ENCODE data around the gene FRK.
"Not testable (repeated sequence)": the region's sequence is repeated elsewhere in the genome, so short reads cannot be mapped to it uniquely, and the experiment has no call there.

The FRK gene

DNA sequence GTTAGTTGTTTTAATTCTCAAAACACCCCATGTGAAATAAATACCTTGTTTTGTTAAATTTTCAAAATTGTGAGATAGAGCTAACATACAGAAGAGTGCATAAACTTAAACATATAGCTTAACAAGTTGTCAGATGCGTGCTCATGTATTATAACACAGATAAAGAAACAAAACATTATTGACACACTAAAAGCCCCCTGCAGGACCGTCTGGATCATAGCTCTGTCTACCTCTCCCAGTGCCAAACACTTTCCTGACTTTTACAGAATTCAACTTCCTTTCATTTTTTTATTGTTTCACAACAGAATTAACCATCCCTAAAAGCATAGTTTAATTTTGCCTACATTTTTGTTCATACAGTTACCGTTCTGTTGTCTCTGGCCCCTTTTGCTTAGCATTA, 17.8 kb upstream of the FRK start:
- no peak for DNase-seq (ENCODE audit: low read depth in 2 of 2, low spot score in 1 of 2)

DNA sequence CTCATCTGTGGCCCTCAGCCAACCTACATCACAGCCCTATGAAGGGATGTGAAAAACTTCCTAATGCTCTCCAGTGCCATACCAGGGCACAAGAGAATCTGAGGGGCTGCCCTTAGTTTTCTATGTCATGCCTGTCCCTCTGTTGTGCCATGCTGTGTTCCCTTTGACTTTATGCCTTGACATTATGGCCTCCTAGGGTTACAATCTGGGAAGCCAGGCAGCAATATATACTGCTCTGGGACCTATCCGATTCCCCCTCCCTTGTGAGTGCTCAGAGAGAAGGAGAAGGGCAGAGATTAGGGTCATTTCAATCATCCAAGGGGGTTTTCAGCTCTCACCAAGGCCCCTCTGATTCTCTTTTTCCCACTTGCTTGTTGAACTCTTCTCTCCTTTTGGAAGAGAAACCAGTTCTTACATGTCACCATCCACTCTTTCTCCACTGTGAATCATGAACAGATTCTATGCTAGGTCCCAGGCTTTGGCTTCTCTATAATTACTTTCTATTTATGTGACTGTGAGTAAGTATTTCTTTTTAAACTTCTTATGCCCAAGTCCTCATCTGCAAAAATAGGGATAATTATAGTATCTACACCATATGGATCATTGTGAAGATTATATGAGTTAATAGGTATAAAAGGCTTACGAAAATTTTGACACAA, 14.2 kb upstream of the FRK start:
- DNase-seq (ENCODE audit: low read depth in 2 of 2, low spot score in 1 of 2), result no peak

DNA sequence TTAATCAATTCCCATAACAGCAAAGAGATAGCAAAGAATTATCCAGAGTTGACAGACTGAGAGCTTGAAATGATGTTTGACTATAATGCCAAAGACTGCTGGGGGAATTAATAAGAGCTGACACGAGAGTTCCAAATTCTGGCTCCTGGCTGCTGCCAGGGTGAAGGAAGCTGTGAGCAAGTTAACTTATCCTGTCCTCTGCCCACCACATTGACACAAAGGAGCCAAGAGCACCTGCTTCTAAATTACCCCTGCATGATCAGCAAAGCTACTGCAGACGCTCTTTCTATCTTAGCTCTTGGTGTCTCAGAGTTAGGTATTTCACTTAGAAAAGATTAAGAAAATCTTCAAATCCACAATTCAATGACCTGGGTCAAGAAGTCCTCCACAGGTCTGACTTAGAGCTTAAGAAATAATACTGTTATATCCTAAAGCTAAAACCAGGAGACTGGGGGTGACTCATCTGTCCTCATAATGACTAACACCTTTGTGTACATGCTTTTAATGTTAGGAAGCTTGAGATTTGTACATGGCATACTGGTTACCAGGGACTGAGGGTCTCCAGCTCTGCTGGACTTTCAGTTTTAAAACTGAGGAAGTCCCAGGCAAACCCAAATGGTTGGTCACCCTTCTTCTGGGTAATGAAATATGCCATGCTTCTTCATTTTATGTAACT, 13.2 kb upstream of the FRK start:
- DNase-seq (ENCODE audit: low read depth in 2 of 2, low spot score in 1 of 2), result no peak

DNA sequence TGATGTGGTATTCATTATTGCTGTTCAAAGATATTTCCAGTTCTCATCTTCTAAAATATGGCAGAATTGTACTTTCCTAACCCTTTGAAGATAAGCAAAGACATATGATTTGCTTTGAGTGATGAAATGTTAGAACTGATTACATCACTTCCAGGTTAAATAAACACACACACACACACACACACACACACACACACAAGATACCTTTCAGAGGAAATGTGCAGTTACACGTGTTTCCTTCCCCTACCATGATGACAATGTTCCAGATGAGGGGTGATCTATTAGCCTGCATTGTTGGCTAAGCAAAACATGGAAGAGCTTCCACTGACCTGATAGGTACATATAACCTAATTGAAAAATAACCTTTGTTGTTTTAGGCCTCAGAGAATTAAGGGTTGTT, 11.7 kb upstream of the FRK start:
- no peak for DNase-seq (ENCODE audit: low read depth in 2 of 2, low spot score in 1 of 2)

DNA sequence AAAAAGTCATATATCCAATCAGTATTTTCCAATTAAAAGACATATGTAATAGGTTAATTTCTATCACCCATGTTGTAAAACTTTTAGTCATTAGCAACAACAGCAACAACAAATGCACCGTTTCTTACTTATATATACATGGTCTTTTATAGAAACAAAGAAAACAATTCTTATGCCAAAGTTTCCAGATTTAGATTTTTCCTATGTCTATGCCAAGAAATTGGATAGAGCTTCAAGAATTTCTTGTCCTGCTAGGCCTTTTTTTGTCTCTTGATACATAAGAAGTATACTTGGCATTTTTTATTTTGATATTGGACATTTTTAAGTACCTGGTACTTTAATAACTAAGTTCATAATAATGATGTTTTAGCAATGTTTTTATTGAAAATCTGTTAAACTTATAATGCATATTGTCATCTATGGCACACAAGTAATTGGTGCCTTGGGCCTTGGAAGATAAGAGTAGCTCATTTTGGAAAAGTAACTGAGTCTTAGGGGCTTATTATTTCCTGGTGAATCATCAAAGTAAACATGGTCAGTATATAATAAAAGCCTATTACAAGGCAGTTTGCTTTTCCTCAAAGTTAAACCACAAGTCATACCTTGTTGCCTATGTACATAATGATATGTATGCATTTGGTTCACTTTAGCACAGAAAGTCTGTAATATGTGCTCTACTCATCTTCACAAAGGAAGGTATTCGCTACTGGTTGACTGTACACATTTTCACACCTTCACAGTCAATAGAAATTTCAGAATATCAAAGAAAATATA, 10.1 kb upstream of the FRK start:
- no peak for DNase-seq (ENCODE audit: low read depth in 2 of 2, low spot score in 1 of 2)

DNA sequence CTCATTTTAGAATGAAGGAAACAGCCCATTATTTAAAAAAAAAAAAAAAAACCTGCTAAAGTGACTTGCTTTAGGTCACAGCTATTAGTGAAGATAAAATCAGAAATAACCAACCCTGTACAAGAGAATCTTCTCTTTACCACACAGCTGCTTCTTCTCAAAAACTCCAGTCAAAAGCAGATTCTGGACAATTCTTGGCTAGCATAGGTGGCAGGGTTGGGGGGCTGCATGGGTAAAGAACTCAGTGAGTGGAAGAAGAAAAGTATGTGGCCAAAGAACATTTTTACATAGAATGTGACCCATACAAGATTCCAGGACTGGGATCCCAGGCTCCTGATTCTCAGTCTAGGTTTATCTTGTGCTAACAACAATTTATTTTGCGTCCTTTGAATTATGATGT, 9.4 kb upstream of the FRK start:
- no peak for DNase-seq (ENCODE audit: low read depth in 2 of 2, low spot score in 1 of 2)

DNA sequence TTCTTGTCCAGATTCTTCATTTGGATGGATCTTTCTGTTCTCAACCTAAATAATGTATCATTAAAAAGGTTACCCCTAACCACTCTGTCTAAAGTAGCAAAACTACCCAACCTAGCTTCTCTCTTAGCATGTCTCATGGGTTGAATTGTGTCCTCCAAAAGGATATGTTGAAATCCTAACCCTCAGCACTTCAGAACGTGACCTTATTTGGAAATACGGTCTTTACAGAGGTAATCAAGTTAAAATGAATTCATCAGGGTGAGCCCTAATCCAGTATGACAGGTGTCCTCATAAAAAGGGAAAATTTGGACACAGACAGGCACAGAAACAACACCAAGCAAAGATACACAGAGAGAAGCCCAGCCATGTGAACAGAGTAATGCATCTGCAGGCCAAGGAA, 6.1 kb upstream of the FRK start:
- no peak for DNase-seq (ENCODE audit: low read depth in 2 of 2, low spot score in 1 of 2)

DNA sequence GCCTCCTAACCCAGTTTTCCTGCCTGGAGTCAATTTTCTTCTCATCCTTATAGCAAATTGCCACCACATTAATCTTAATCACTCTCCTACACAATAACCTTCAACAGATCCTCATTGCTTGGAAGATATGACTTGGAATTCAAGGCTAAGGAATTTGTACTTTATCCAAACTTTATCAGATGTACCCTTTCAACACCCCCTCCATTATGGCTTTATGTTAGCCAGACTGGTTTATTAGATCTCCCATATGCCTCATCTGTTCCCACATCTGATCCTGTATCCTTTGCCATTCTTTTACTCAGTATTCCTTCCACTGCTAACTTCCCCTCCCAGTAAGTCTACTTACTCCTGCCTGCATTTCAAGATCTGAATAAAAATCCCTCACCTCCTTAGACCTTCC, 4.0 kb upstream of the FRK start:
- no peak for DNase-seq (ENCODE audit: low read depth in 2 of 2, low spot score in 1 of 2)

DNA sequence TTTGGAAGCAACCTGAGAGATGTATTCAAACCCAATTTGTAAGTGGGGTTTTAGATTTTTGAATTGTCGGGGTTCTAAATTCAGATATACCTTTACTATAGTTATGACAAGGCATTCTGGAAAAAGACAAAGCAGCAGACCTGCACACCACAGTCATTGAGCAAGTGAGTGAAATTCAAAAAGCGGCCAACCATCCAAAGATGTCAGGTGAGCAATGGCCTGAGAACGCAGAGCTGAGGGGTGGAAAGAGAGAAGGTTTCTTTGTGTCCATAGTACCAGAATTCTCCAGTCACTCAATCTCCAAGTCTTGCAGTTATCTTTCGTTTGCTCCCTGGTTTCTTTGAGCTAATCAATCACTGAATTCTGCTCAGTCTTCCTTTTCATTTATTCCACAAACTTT, 1.8 kb upstream of the FRK start:
- DNase-seq (ENCODE audit: low read depth in 2 of 2, low spot score in 1 of 2), result no peak

DNA sequence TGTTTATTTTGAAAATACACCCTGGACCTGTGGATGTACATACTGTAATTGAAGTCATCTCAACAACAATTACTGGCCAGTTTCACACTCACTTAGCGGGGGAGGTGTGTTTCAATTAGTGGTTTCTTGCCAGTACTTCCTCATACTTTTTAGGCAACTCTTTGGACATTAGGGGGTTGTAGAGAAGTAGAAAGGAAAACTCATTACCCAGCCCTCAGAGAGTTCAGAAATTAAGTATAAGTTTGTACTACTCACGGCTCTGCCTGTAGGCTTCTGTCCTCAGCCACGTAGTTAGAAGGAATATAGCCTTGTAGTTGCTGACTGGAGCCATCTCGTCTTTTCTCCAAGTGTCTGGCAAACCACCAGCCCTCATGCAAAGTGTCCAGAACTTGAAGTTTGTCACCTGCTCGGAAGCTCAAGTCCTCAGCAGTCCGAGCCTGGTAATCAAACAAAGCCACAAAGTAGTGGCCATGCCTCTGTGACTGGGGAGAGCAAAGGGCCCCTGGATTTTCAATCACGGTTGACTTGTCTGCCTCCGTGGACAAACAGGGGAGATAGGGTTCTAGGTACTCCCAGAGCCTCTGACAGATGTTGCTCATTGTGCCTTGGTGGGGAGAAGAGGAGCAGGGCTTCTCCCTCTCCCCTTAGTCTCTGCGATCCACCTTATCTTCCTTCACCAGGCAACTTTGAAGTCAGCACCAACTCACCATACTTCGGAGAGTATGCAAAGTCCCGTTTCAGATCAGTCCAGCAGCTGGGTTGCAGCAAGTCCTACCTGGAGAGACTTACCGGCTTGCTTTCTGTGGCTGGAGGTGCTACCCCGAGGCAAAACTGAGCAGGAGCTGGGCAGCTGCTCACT, 749 bp downstream of the FRK start:
- DNase-seq (ENCODE audit: low read depth in 2 of 2, low spot score in 1 of 2), result no peak

DNA sequence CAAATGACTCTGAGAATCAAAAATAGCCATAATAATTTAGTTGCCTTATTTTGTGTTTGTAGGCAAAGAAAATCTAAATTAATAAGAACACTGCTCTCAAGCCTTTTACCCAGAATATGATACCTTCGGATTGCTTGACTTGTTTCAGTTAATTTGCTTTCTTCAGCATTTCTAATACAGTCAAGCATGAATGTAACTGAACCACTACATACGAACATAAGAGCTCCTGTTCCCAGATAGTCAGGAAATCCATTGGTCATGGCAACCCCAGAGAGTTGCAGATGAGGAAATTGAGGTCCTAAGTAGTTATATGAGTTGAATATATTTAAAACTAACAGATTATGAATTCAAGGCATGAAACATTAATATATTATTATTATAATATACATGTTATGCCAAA, 2.9 kb downstream of the FRK start:
- no peak for DNase-seq (ENCODE audit: low read depth in 2 of 2, low spot score in 1 of 2)

DNA sequence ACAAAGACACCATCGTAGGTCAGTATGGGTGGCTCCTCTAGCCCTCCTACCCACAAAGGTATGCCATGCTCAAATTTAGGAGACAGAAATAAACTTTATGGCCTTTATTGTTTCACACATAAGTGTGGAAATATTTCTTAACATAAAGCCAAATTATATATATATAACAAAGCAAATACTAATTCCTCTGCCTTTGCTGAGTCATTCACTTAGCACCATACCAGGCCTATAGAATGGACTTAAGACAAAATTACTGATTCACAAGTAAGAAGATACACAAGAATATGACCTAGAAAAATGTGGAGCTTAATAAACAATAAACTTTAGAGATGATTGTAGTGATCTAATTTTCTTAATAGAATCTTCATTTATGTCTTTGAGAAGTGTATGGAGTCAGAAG, 5.2 kb downstream of the FRK start:
- DNase-seq (ENCODE audit: low read depth in 2 of 2, low spot score in 1 of 2), result no peak

DNA sequence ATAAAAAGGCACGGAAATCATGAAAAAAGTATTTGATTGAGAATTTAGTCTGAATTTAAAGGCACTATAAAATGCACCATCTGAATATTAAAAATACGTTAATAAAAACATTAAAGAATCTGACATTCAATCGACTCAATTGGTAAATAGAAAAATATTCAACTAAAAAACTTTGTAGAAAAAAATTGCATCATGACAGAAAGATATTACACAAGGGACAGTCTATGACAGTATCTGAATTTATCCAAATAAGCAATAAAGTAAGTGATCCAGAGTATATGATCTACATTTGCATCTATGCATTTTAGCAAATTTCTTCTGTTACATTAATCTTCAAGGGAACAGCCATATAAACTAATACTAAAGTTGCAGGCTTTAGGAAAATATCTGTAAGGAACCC, 9.4 kb downstream of the FRK start:
- DNase-seq (ENCODE audit: low read depth in 2 of 2, low spot score in 1 of 2), result no peak

DNA sequence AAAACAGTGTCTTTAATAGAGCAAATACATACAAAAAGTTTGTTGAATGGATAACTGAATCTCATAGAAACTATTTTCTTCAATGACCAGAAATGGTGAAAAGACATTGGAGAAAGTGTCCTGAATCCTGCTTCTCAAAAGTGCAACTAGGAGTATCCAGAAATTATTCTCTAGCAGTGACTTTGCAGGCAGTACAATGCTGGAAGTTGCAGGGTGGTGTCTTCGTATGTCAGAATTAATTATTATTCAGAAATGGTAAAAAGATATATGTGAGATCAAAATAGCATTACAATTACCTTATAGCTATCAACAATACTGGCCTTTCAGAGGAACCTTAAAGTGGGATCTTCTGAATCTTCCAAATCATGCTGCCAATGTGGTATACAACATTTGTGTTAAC, 10.0 kb downstream of the FRK start:
- DNase-seq (ENCODE audit: low read depth in 2 of 2, low spot score in 1 of 2), result no peak

DNA sequence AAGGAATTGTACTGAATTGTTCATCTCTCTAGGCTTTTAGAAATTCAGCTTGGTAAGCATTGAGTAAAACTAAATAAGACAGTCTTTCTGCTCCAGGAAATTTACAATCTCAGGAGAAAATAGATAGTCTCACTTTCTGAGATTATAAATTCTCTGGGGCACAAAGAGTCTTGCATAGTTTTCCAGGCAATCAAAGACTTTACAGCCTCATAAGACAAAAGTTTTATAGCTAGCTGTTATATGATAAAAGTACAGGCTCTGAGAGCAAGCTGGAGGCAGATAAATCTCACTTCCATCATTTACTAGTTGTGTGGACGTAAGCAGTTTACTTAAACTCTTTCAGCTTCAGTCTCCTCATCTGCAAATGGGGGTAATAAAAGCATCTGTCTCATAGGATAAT, 11.4 kb downstream of the FRK start:
- DNase-seq (ENCODE audit: low read depth in 2 of 2, low spot score in 1 of 2), result no peak

DNA sequence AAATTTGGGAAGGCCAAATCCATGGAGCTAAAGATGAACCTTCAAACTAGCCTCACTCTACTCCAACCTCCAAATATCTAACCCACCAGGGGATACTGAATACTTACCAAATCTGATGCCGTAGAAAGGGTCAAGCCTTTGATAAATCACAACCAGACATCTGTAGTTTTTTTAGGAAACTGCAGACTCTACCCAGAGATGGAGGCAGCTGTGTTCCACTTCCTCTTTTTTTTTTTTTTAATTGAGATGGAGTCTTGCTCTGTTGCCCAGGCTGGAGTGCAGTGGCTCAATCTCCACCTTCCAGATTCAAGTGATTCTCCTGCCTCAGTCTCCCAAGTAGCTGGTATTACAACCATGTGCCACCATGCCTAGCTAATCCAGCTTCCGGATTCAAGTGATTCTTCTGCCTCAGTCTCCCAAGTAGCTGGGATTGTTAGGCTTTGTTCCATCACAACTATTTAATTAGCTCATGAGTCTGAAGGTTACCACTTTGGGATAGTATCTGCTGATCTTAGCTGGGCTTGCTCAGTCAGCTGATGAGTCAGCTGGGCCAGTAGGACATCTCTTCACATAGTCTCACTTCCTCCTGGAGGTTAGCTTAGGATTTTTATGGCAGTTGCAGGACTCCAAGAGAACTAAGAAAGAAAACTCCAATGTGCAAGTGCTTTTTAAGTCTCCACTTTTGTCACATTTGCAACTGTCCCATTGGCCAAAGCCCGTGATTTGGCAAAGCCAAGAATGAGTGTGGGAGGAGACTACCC, 13.3 kb downstream of the FRK start:
- no peak for DNase-seq (ENCODE audit: low read depth in 2 of 2, low spot score in 1 of 2)

DNA sequence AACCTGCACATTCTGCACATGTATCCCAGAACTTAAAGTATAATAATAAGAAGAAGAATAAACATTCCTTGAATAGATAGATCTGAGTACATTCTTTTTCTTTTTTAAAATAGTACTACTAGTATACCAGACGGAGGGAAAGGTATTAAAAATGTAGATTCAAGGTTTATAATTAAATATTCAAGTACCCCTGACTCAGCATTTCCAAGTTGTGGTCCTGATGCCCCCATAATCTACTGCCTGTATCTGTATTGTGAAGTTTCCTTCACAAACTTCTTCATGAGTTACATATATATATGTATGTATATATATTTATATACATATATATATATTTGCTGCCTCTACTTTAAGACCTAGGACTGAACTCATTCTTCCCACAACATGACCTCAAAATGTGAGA, 14.0 kb downstream of the FRK start:
- DNase-seq (ENCODE audit: low read depth in 2 of 2, low spot score in 1 of 2), result no peak

DNA sequence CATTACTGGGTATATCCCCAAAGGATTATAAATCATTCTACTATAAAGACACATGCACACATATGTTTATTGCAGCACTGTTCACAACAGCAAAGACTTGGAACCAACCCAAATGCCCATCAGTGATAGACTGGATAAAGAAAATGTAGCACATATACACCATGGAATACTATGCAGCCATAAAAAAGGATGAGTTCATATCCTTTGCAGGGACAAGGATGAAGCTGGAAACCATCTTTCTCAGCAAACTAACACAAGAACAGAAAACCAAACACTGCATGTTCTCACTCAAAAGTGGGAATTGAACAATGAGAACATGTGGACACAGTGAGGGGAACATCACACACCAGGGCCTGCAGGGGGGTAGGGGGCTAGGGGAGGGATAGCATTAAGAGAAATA, 14.4 kb downstream of the FRK start:
- DNase-seq (ENCODE audit: low read depth in 2 of 2, low spot score in 1 of 2), result not testable (repeated sequence)

DNA sequence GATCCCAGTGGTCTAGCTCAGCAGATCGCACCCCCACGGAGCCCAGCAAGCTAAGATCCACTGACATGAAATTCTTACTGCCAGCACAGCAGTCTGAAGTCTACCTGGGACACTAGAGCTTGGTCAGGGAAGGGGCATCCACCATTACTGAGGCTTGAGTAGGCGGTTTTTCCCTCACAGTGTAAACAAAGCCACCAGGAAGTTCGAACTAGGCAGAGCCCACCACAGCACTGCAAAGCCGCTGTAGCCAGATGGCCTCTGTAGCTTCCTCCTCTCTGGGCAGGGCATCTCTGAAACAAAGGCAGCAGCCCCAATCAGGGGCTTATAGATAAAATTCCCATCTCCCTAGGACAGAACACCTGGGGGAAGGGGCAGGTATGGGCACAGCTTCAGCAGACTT, 18.8 kb downstream of the FRK start:
- DNase-seq (ENCODE audit: low read depth in 2 of 2, low spot score in 1 of 2), result no peak

DNA sequence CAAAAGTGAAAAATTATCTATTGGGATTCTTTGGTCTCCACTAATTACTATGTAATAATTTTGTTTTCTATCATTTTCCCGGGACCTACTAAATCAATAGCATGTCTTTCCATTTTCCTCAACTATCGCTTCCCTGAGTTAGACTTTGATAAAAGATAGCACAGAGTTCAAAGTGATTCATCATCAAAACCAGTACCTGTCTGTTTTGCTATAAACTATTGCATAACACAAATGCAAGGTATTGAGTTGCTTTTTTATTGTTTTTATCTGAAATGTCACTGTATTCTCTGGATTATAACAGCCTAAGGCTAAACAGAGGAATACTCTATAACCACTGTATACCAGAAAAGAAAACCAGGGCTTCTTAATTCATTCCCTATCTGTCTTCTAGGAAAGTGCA, 19.7 kb downstream of the FRK start:
- DNase-seq (ENCODE audit: low read depth in 2 of 2, low spot score in 1 of 2), result no peak

DNA sequence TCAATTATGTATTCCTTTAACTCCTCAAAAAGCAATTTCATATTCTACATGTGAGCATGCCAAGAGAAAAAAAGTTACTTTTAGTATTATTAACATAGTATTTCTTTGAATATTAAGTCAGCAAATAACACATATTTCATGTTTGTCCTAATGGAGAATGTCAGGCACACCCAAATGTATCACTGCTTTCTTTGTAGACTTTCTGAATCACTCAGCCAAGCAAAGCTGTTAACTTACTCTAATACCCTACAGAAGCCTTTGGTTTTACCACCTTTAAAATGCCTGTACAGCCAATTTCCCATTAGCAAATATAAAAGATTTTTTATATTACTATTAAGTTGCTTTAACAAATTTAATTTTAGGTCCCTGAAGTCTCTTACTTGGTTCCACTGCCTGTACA, 23.8 kb downstream of the FRK start:
- no peak for DNase-seq (ENCODE audit: low read depth in 2 of 2, low spot score in 1 of 2)
